Fibroblast of the aortic adventitia (primary cell): ENCODE measurements around the gene GRIA4. TPM values are rescaled to one million over a fixed set of nuclear protein-coding genes. Genes with fewer than 3 reads are reported as not detected.

Experiments
- DNase-seq: peaks from one replicate; pipeline ENCODE4 v3.0.0-alpha.2; 2010; ENCODE audit warnings: low read depth
- H3K4me3 ChIP-seq: 2 replicates; pipeline ENCODE4 v1.5.1; 2011; ENCODE audit warnings: low read depth, mild to moderate bottlenecking, control low read depth, low read length, moderate library complexity
- CTCF ChIP-seq: IDR thresholded peaks from 2 replicates; pipeline ENCODE4 v1.5.1; 2011; ENCODE audit warnings: mild to moderate bottlenecking, low read length, control low read depth, inconsistent platforms; ENCODE audit not compliant: insufficient read depth
- total RNA-seq: library from RNA; depleted of rRNA; stranded (reverse); fragments of >200 nt; gene quantifications from 2 replicates; pipeline ENCODE4 v1.2.3, GENCODE V29; 2012; ENCODE audit warnings: low replicate concordance

GRIA4 gene
- total RNA-seq, 1 donor, result under 0.01 TPM

- no peak overlapping the region for H3K4me3 ChIP-seq
- TF ChIP-seq CTCF, result no peak
- DNase-seq, result peak; percentile 26
Observed at GRCh38 chr11:105588001-105588400, 21.9 kb upstream of the GRIA4 start.

- no peak for DNase-seq
- no peak for TF ChIP-seq CTCF
Observed at GRCh38 chr11:105589346-105589745, 20.5 kb upstream of the GRIA4 start.

GRCh38 chr11:105592035-105592434, 17.8 kb upstream of the GRIA4 start:
- DNase-seq, result no peak
- H3K4me3 ChIP-seq, result no peak overlapping the region
- TF ChIP-seq CTCF, result no peak

More at GRCh38 chr11:105589346-105589745, 20.5 kb upstream of the GRIA4 start:
- no peak overlapping the region for H3K4me3 ChIP-seq

- H3K4me3 ChIP-seq, result no peak overlapping the region
- no peak for TF ChIP-seq CTCF
- DNase-seq, result no peak
Observed at GRCh38 chr11:105598371-105598770, 11.5 kb upstream of the GRIA4 start.

- no peak for TF ChIP-seq CTCF
- DNase-seq, result no peak
- H3K4me3 ChIP-seq, result no peak overlapping the region
Observed at GRCh38 chr11:105603156-105603555, 6.7 kb upstream of the GRIA4 start.

GRCh38 chr11:105609341-105609781, 512 bp upstream of the GRIA4 start:
- peak; percentile 43 for TF ChIP-seq CTCF
- no peak overlapping the region for H3K4me3 ChIP-seq
- DNase-seq, result no peak

GRCh38 chr11:105610871-105611571, 1.1 kb downstream of the GRIA4 start:
- TF ChIP-seq CTCF, result no peak
- no peak for DNase-seq
- peak overlapping the region; percentile 49 for H3K4me3 ChIP-seq
